CD4-positive, alpha-beta T cell treated with Interleukin-4 for 4 hours (primary cell): ENCODE data around the gene ZNG1A.
A peak's percentile ranks its signal among the peaks of the same experiment; 100 is the strongest.
"Not testable (repeated sequence)": the region's sequence is repeated elsewhere in the genome, so short reads cannot be mapped to it uniquely, and the experiment has no call there.

Source experiments
- DNase-seq: peaks from one replicate; pipeline ENCODE4 v3.0.0-alpha.2; 2020

Gene ZNG1A

GRCh38 chr9:169757-170156 is 9.1 kb downstream of the ZNG1A start:
- DNase-seq = not testable (repeated sequence)

- DNase-seq = not testable (repeated sequence)
Measured at GRCh38 chr9:159871-160270, 19.0 kb downstream of the ZNG1A start.

GRCh38 chr9:151173-151572 is 27.7 kb downstream of the ZNG1A start:
- DNase-seq = not testable (repeated sequence)

GRCh38 chr9:139880-140279 is 39.0 kb downstream of the ZNG1A start:
- not testable (repeated sequence) for DNase-seq

GRCh38 chr9:117995-118467 is 60.8 kb downstream of the ZNG1A start, which contains the start of gene FOXD4:
Gene FOXD4, minus strand, starts transcription at chr9:118417. Its CDS starts 298 bp downstream, at chr9:118119.
- DNase-seq = not testable (repeated sequence)

GRCh38 chr9:117144-117994 is 61.5 kb downstream of the ZNG1A start:
- DNase-seq = not testable (repeated sequence)

GRCh38 chr9:116239-117077 is 62.4 kb downstream of the ZNG1A start:
- not testable (repeated sequence) for DNase-seq

- DNase-seq = not testable (repeated sequence)
Measured at GRCh38 chr9:115118-115451, 63.8 kb downstream of the ZNG1A start.

- not testable (repeated sequence) for DNase-seq
Measured at GRCh38 chr9:114267-115117, 64.4 kb downstream of the ZNG1A start.

GRCh38 chr9:113468-114266 is 65.2 kb downstream of the ZNG1A start:
- peak; percentile 6 for DNase-seq

GRCh38 chr9:112589-113467 is 66.0 kb downstream of the ZNG1A start:
- DNase-seq = not testable (repeated sequence)

GRCh38 chr9:110672-111071 is 68.2 kb downstream of the ZNG1A start:
- DNase-seq = not testable (repeated sequence)

- not testable (repeated sequence) for DNase-seq
Measured at GRCh38 chr9:109540-109939, 69.3 kb downstream of the ZNG1A start.

GRCh38 chr9:108742-109495 is 69.9 kb downstream of the ZNG1A start:
- DNase-seq = not testable (repeated sequence)

- DNase-seq = not testable (repeated sequence)
Measured at GRCh38 chr9:105991-106390, 72.9 kb downstream of the ZNG1A start.

GRCh38 chr9:100430-100829 is 78.4 kb downstream of the ZNG1A start:
- not testable (repeated sequence) for DNase-seq

- DNase-seq = not testable (repeated sequence)
Measured at GRCh38 chr9:99867-100266, 79.0 kb downstream of the ZNG1A start.

GRCh38 chr9:98775-99174 is 80.1 kb downstream of the ZNG1A start:
- not testable (repeated sequence) for DNase-seq

GRCh38 chr9:94992-95391 is 83.9 kb downstream of the ZNG1A start:
- DNase-seq = not testable (repeated sequence)

GRCh38 chr9:94323-94722 is 84.5 kb downstream of the ZNG1A start:
- not testable (repeated sequence) for DNase-seq
